Activated CD8-positive, alpha-beta memory T cell treated with anti-CD3 and anti-CD28 coated beads, Interleukin-2, amount 50 U/mL, for 24 hours (primary cell): Measurements from ENCODE around the gene AFDN.

Experiments
- DNase-seq: peaks from one replicate; pipeline ENCODE4 v3.0.0-alpha.2; 2020; ENCODE audit errors: extremely low read depth

The AFDN gene

DNA sequence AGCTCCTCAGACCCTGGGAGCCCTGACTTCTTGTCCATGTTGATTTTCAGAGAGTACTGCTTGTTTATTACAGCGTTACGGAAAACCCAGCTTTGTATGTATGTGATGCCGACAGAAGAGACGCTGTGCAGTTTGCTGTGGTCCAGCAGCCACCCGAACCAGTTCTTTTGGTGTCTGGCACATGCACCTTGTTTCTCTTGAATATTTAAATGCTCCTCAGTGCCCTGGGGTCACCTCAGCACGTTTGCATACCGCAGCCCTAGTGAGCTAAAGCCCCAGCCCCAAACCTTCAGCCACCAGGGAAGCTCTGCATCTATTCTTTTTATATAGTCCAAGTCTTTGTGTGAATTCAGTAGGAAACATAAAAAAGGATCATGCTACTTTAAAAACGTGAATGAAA lies 39.9 kb downstream of the AFDN start:
- DNase-seq = no peak

DNA sequence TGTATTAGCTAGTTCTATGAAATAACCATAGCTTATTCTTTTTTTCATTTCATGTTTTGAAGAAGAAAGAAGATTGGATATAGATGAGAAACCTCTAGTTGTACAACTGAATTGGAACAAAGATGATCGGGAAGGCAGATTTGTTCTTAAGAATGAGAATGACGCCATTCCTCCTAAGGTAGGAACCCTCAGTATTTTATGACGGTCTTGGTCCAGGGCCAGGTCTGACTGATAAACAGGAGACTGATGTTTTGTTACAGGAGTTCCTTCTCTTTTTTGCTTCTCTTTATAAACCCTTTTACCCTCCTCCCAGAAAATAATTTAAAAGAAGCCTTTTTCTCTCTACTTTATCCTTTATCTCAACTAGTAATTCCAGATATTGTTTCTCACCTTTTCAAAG lies 43.6 kb downstream of the AFDN start:
- no peak for DNase-seq

DNA sequence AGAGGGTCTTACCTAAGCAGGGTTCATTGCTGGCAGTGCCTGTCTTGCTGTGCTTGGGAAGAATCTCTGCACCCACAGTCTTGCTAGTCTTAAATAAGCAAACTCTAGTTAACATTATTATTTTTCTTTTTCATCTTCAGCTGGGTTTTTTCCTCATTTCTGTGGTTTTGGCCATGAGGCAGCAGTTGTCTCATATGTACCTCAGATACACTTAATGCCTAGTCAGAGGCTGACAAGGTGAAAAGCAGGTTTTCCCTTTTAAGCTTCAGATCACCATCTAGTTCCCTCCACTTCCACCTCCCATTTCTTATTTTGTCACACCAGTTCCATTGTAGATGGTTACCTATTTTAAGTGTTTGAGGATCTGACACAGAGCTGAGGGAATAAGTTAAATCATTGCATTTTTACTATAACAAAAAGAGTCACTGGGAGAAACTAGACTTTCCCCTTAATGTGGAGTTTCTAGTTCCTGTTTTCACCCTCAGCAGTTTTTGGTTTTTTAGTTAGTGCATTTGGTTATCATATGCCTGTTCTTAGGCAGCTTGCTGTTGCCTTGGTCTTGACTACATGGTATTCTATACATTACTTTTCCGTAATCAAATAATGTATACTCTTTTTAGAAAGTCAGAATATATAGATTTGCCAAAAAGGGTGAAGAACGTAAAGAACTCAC lies 46.0 kb downstream of the AFDN start:
- DNase-seq = no peak

DNA sequence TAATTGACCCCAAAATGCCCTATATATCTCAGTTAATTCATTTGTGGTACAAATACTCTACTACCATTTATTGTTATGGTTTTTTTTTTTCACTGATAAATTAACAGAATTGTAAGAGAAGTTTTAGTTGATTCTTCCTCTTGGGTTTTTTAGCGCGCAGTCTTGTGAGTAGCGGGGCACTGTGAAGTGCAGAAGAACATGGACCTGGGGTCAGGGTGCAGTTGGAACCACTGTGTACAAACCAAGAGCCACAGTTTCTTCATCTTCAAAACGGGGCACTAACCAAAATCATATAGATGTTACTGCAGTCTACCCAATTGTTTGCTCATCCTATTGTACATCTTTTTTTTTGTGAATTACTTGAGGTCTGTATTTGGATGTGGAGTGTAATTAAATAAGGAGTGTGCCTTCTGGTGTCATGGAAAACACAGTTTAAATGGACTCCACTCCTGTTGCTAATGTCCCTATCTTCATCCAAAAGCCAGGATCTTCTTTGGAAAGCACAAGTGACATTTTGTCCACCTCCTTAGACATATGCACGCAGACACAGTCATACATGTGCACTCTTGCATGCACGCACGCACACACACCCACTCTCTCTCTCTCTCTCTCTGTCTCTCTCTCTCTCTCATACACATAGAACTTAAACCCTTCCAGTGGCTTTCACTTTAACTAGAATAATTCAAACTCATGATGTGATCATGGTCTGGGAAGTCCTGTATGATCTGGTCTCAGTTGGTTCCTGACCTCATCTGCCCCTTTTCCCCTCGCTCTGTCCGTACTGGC lies 51.5 kb downstream of the AFDN start:
- no peak for DNase-seq

DNA sequence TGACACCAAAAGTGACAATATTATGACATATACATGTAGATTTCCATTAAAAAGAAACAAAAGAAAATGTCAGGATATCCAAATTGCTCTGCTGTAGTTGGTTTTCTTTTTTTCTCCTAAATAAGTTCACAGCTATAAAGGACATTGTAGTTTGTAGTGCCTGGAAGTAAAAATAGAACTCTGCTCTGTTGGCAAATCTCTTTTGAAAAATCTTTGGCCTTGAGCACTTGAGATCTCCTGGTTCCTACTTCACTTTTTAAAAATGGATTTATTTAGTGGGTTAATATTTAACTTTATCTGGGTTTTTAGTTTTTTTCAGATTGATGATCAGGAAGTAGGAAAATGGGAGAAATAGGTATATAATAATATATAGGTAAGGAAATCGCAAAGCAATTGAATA lies 52.9 kb downstream of the AFDN start:
- DNase-seq = no peak

DNA sequence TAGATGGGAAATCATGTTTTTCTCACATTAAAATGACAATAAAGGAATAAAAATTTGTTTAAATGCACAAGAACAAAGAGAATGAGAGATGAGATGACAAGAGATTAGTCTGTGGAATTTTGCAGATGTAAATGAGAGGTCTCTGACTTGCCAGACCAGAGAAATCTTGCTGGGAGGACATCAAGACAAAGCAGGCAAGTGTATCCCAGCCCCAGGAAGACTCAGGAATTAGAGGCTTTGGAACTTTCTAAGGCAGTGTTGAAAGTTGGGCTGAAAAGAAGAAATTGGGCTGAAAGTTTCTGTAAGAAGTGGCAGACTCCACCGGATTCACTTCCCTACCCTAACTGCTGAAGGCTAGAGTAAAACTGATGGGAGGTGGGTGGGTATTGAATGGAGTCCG lies 54.6 kb downstream of the AFDN start:
- DNase-seq = no peak

- no peak for DNase-seq
Observed at GRCh38 chr6:167882244-167882643, 55.5 kb downstream of the AFDN start.

- no peak for DNase-seq
Observed at GRCh38 chr6:167888098-167888497, 61.4 kb downstream of the AFDN start.

DNA sequence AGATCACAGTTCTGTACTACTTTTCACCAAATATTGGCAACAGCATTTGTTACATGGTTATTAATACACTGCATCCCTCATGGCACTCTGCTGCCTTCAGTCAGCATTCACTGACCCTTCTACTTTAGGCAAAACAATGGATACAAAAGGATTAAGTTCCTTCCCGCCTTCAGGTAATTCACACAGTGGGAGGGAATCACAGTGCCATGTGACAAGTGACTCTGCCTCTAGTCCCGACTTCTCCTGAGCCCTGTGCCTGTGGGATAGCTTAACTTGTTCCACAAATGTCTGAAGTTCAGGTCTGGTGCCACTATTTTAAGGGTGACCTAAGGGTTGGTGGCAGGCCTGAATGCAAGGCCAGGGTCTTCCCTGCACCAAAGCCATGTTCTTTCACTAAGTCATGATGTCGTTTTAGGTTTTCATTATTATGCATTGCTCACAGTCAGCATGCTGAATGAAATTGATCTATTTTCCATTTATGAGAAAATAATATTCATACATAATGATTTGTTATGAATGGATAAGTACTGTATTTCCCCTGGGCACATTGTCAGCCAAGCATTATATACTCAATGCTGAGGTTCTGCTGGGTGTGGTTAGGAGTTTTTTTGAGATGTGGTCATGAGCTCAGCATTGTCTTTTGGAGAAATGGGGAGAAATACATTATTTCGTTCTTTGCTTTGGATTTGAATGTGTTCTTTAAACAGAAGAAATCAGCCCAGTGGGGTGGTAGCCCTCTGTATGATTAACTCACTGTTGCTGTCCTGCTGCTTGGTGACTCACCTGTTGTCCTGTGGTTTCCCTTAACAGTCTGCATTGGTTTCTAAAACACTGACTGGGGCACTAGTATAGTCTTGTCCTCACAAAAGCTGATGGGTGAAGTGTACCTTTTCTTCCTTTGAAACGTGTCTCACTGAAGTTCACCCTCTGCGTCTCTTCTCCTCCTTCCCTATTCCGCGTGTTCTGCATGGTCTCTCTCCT lies 66.4 kb downstream of the AFDN start:
- DNase-seq = no peak

DNA sequence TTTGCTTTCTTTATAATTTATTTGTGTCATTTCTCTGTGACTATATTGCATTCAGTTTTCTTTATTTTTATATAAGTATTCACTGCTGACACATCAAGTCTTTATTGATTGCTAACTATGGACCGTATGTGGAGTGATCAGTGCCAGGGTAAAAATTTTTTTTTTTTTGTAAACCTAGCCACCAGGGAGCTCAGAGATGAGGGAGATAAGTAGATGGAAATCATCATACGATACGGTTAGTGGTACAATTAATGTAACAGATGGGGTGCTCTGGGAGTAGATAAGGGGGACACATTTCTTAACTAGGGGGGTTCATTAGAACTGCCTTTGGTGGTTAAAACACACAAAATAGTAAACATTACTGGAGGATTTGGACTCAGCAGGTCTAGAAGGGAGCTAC lies 68.3 kb downstream of the AFDN start:
- no peak for DNase-seq

DNA sequence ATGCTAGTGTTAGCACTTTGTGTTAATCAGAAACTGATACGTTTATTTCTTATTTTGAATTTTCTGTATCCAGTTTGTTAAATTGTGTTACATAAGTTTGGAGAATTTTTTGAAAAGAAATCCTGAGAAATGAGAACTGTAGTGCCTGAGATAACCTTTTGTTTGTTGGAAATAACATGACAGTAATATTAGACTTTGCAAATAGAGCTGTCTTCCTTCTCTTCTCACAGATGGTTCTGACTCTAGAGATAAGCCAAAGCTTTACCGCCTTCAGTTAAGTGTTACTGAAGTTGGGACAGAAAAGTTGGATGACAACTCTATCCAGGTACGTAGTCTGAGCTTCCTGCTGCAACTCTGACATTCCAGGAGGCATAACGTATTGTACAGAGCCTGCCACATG lies 69.9 kb downstream of the AFDN start:
- no peak for DNase-seq

DNA sequence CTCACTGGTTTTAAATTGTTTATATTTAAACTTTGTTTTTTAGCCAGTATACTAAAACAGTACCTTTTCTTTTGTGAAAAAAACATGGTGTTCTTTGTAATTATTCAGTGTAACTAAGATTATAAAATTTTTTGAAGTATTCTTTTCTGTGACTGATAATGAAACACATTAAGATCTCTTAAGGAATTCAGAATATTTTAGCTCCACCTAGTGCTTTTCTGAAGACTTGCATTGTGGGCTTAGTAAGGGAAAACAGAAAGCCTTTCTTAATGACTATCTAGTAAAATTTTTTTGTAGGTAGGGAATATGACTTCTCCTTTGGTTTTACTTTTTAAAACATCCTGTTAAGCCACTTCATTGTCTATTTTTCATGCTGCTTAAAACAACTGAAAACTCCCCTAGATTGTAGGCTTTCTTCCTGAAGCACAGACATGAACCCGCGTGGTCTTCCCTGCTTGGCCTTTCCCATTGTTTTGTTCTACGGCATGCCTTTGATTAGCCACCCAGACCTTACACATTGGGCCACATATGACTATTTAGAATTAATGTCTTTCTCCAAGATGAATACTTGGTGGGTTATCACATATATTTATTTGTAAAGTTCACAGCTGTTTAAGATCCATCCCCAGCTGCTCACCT lies 72.1 kb downstream of the AFDN start:
- no peak for DNase-seq

- DNase-seq = no peak
Observed at GRCh38 chr6:167904791-167905190, 78.1 kb downstream of the AFDN start.

DNA sequence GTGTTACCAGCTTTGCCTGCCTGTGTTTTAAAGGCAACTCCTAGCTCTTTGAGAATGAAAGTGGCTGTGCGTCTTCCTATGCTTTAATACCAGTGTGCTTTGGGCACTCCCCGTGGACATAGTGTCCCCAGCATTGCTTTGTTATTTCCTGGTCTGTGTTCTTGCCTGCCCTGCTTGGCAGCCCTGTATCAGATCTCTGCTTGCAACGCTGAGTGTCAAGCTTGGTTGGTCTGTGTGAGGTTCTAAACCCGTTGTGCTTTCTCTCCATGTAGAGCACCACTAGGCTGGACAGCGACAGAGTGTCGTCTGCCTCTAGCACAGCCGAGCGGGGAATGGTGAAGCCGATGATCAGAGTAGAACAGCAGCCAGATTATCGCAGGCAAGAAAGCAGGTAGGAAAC lies 80.2 kb downstream of the AFDN start:
- DNase-seq = no peak

DNA sequence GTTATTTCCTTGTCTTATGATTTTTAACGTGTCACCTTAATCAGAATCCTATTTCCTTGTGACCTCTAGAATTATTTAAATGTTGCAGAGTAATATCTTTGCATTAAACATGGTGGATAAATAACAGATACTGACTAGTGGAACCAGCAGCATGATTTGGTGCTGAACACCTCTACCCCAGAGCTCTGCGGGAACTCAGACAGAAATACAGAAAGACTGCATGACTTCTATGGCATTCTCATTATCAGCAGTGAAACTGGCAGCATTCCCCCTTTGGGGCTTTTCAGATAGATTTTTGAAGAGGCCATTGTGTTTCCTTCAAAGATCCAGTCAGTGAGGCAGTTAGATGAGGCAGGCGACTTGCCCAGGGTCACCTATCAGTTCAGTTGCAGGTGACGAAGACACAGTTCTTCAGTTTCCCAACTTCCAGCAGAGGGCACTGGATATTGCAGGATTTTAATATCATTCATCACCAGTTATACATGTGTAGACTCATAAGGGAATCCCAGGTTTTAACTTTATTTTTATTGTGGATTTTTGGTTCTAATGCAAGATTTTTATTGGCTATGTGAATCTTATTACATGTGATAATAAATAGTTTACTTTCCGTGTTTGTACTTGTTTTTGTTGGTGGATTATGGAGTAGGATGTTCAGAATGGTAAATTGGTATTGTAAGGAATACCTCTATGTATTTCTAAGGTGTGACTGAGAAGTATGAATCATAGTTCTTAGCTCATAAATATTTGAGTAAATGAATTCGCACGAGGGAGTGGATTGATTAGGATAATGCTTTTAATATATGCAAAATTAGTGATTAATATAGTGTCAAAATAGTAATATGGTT lies 81.3 kb downstream of the AFDN start:
- no peak for DNase-seq

GRCh38 chr6:167910007-167910406 lies 83.3 kb downstream of the AFDN start:
- no peak for DNase-seq

DNA sequence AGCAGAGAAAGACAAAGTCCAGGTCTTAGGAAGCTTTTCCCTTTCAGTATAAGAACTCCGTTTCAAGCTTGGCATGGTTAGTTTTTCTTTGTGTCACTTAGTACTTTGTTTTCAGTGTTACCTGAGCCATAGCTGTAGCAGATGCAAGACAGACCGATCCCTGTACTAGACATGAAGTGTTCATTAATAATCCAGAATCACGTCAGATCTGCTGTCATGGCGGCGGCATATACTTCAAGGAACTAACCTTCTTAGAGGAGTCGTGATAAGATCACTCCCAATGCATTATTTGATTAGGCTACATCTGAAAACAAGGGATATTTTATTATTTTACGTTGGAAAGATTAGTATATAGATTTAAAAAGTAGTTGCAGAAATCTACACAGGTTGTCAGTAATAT lies 83.9 kb downstream of the AFDN start:
- no peak for DNase-seq

GRCh38 chr6:167912494-167912893 lies 85.8 kb downstream of the AFDN start:
- no peak for DNase-seq

- DNase-seq = no peak
Observed at GRCh38 chr6:167913699-167914098, 87.0 kb downstream of the AFDN start.

DNA sequence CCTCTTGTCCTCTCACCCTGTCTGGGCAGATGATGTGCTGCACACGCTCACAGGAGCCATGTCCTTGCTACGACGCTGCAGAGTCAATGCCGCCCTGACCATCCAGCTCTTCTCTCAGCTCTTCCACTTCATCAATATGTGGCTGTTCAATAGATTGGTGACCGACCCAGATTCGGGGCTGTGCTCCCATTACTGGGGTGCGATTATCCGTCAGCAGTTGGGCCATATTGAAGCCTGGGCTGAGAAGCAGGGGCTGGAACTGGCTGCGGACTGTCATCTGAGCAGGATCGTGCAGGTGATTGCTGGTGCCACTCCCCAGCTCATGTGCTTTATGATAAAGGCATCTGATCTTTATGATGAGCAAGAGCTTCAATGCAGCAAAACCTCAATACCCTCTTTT lies 88.4 kb downstream of the AFDN start:
- no peak for DNase-seq

DNA sequence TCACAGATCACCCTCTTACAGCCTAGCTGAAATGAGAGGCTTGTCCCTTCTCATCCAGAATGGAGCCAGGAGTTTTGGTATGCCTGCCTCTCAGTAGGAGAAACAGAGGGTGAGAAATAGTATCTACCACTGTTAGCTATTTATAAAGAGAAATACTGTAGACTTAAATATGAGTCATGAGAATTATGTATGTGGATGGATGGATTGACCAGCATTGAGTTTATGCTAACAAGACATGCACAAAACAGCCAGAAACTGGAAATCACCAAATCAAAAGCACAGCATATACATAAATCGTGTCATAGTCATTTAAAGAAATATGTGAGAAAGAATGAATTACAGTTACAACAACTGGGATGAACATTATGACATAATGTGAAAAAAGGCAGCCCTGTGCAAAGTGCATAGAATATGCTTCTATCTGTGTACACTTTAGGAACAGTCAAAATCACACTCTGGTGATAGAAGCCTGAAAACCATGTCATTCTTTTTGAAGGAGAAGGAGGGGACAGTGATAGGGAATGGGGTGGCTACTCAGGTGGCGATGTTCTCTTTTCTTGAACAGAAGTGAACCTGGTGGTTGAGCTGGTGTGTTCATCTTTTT lies 90.9 kb downstream of the AFDN start:
- no peak for DNase-seq
